Right atrium auricular region (tissue), 2 donors: ENCODE measurements around the gene CDK5RAP3. TPM values are rescaled to one million over a fixed set of nuclear protein-coding genes. Genes with fewer than 3 reads are reported as not detected.
A peak's percentile ranks its signal among the peaks of the same experiment; 100 is the strongest.

Source experiments
- DNase-seq: peaks from one replicate; pipeline ENCODE4 v3.0.0-alpha.2; 2019; ENCODE audit warnings: low spot score
- H3K27ac ChIP-seq, 2 donors: fragments of 200-600 bp; sonication (generic); 1 replicate in 1 of 2; 2 replicates in 1 of 2; pipeline ENCODE4 v1.5.1; 2016 to 2019
- H3K27me3 ChIP-seq, 2 donors: fragments of 200-600 bp; sonication (generic); one replicate each; pipeline versions ENCODE4 v1.5.1 to v1.6.0; 2017 to 2019
- H3K36me3 ChIP-seq: fragments of 200-600 bp; sonication (generic); one replicate; pipeline ENCODE4 v1.5.1; 2016
- H3K4me1 ChIP-seq, 2 donors: fragments of 200-600 bp; sonication (generic); one replicate each; pipeline versions ENCODE4 v1.5.1 to v1.6.0; 2017 to 2019
- H3K4me3 ChIP-seq, 2 donors: fragments of 200-600 bp; sonication (generic); 1 replicate in 1 of 2; 2 replicates in 1 of 2; pipeline ENCODE4 v1.5.1; 2017 to 2019; ENCODE audit warnings: mild to moderate bottlenecking in 1 of 2, moderate library complexity in 1 of 2
- H3K9me3 ChIP-seq, 2 donors: fragments of 200-600 bp; sonication (generic); one replicate each; pipeline ENCODE4 v1.5.1; 2019
- total RNA-seq, 2 donors: library from RNA; depleted of rRNA; stranded (reverse); fragments of >200 nt; gene quantifications; one replicate each; pipeline ENCODE4 v1.1.0, GENCODE V29; 2016
- TF ChIP-seq, protein P1 (sequence below), 2 donors: fragments of 200-600 bp; sonication (generic); IDR thresholded peaks; one replicate each; pipeline ENCODE4 v1.5.1; 2019; ENCODE audit warnings: antibody characterized with exemption in 2 of 2

Gene CDK5RAP3
- total RNA-seq, 2 donors from 2014 or later, result 37.9 to 45.4 TPM

DNA sequence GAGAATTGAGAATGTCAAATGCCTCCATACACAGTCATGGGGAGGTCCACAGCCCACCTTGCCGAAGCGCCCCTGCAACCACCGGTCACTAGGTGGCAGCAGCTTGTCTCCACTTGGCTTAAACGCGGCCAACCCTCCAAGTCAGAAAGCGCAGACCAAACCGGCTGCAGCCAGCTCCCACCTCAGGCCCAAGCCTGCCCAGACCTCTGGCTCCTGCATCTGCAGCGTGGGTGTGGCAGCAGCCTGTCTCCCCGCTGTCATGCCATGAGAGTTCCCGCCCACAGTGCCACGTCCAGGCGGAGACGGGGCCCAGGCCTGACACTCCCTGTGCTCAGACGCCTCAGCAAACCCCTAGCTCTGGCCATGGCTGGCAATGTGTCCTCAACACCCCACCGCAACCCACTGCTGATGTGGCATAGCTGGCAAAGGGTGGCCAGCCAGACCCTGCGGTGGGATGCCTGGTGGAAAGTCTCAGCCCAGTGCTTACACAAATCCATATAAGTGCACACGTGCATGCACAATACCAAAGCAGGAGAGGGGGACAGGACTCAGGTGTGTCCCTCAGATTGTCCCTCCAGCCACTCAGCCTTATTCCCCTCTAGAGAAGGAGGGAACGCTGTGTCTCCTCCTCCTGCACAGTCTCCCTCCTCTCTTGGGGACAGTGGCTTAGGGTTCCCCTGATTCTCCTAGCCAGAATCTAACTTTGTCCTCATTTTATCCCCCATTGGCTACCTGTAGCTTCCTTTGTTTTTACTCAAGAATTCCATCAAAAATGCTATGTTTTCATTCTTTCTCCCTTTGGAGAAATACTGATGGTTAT is 55.8 kb downstream of the CDK5RAP3 start:
- TF ChIP-seq, protein P1, sequence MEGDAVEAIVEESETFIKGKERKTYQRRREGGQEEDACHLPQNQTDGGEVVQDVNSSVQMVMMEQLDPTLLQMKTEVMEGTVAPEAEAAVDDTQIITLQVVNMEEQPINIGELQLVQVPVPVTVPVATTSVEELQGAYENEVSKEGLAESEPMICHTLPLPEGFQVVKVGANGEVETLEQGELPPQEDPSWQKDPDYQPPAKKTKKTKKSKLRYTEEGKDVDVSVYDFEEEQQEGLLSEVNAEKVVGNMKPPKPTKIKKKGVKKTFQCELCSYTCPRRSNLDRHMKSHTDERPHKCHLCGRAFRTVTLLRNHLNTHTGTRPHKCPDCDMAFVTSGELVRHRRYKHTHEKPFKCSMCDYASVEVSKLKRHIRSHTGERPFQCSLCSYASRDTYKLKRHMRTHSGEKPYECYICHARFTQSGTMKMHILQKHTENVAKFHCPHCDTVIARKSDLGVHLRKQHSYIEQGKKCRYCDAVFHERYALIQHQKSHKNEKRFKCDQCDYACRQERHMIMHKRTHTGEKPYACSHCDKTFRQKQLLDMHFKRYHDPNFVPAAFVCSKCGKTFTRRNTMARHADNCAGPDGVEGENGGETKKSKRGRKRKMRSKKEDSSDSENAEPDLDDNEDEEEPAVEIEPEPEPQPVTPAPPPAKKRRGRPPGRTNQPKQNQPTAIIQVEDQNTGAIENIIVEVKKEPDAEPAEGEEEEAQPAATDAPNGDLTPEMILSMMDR (IDR thresholded peaks at IDR 0.05), result peak; percentile 94 to 95
- no peak overlapping the region for H3K4me3 ChIP-seq
- peak; percentile 86 for DNase-seq

DNA sequence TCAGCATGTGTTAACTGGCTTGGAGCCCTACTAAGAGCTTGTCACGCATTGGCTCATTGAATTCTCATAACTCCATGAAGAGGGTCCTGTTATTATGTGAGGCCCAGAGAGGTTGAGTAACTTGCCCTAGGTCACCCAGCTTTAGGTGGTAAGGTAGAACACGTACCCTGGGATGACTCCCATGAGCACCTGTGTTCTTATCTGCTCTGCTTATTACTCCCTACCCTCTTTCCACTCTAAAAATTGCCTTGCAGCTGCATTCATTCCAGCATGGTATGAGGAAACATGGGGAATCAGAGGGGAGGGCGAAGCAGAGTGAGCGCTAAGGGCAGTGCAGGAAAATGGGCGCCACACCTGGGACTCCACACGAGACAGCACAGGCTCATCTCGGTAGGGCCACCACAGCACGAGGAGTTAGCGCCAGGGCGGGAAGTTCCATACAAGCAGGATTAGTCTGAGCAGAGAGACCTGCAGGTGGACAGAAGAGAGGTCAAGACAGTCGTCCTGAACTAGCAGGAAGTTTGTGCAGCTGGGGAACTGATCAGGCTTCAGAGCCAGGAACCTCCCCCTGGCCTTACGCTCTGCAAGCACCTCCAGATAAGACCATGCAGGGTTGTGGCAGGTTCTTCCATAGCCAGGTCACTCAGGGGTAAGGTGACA is 56.5 kb downstream of the CDK5RAP3 start:
- TF ChIP-seq, protein P1 (IDR thresholded peaks at IDR 0.05), result no peak
- peaks cover 0 to 48% of the 10 kb centered on the region in 2 donors for H3K4me1 ChIP-seq
- no peak overlapping the region for H3K27ac ChIP-seq

More for the DNA sequence above, 55.8 kb downstream of the CDK5RAP3 start:
- Histone ChIP-seq H3K4me1 (peaks cover 0 to 48% of the 10 kb centered on the region in 2 donors), H3K9me3 (no peaks in the 10 kb centered on the region), H3K36me3 (no peaks in the 10 kb centered on the region), H3K27ac (peak overlapping the region in 1 of 2 donors; percentile 12), H3K27me3 (no peaks in the 10 kb centered on the region)

DNA sequence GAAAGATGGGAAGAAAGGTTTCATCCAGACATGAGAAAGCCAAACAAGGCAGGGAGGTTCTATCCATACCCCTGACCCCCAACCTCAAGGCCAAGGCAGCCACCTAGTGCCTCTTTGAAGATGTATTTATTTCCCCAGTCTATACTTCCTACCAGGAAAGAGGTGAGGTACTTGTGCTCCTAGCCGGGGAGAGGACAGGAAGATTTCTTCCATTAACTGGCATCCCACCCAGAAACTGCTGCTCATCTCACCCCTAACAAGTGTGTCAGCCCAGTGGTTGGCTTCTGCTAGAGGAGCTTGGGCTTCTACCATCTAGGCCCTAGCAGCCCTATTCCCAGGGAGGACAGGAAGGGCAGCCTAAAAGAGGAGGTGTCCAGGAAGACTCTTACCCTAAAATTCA is 57.8 kb downstream of the CDK5RAP3 start:
- no peak for DNase-seq
- TF ChIP-seq, protein P1 (IDR thresholded peaks at IDR 0.05), result no peak
- H3K4me3 ChIP-seq, result no peak overlapping the region
- no peaks in the 10 kb centered on the region for H3K36me3 ChIP-seq
- no peak overlapping the region for H3K27ac ChIP-seq
- peaks cover 0 to 38% of the 10 kb centered on the region in 2 donors for H3K4me1 ChIP-seq
- H3K27me3 ChIP-seq, result no peaks in the 10 kb centered on the region
- H3K9me3 ChIP-seq, result no peaks in the 10 kb centered on the region

More for the DNA sequence above, 56.5 kb downstream of the CDK5RAP3 start:
- no peaks in the 10 kb centered on the region for H3K9me3 ChIP-seq
- H3K4me3 ChIP-seq, result no peak overlapping the region
- no peak for DNase-seq
- H3K27me3 ChIP-seq, result no peaks in the 10 kb centered on the region
- no peaks in the 10 kb centered on the region for H3K36me3 ChIP-seq

DNA sequence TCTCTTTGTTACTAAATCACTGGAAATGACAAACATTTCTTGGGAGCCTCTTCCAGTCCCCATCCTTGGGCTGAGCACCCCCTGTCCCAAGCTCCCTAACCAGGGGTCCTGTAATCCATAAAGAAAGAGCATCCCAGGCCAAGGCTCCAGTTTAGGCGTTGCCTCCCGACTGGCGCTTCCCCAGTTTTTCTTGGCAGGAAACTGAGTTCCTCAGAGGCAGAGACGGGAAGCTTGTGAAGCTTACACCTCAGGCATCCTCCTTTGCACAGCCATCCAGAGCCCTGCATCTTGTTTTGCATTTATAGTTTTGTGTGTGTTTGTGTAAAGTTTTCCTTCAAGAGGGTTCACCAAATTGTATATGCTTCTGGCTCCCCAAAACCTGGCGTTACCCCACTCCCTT is 59.6 kb downstream of the CDK5RAP3 start:
- no peak for DNase-seq
- TF ChIP-seq, protein P1 (IDR thresholded peaks at IDR 0.05), result no peak
- Histone ChIP-seq H3K27me3 (no peaks in the 10 kb centered on the region), H3K36me3 (no peaks in the 10 kb centered on the region), H3K9me3 (no peaks in the 10 kb centered on the region), H3K4me3 (no peak overlapping the region), H3K4me1 (peaks cover 0 to 24% of the 10 kb centered on the region in 2 donors), H3K27ac (no peak overlapping the region)

Other genes with a start within 250 kb of the CDK5RAP3 start
- gene TBX21, start 237.9 kb upstream of the CDK5RAP3 start, total RNA-seq, result under 1 TPM in 1 of 2 donors, not detected in 1; 0.39 TPM
- 1 to 10 TPM; 2.3 to 3.6 TPM for gene OSBPL7, start 149.3 kb upstream of the CDK5RAP3 start, total RNA-seq
- gene MRPL10, start 139.6 kb upstream of the CDK5RAP3 start, total RNA-seq, result 10 to 100 TPM; 51.8 to 61.3 TPM
- gene LRRC46, start 139.4 kb upstream of the CDK5RAP3 start, total RNA-seq, result under 1 TPM in 1 of 2 donors, not detected in 1; 0.59 TPM
- gene SCRN2, start 129.8 kb upstream of the CDK5RAP3 start, total RNA-seq, result 10 to 100 TPM; 28.5 to 37.1 TPM
- 1 to 10 TPM in 1 of 2 donors, not detected in 1; 2.7 TPM for gene SP6, start 120.0 kb upstream of the CDK5RAP3 start, total RNA-seq
- gene SP2, start 74.9 kb upstream of the CDK5RAP3 start, total RNA-seq, result 10 to 100 TPM; 11.7 to 12.8 TPM
- 10 to 100 TPM; 28.4 to 35.4 TPM for gene PNPO, start 29.5 kb upstream of the CDK5RAP3 start, total RNA-seq
- 1 to 10 TPM; 1.2 to 6.5 TPM for gene PRR15L, start 13.2 kb upstream of the CDK5RAP3 start, total RNA-seq
- gene COPZ2, start 66.7 kb downstream of the CDK5RAP3 start, total RNA-seq, result 10 to 100 TPM; 43.5 to 48.1 TPM
- 100 to 1,000 TPM; 271 to 418 TPM for gene NFE2L1, start 77.2 kb downstream of the CDK5RAP3 start, total RNA-seq
- gene CBX1, start 130.4 kb downstream of the CDK5RAP3 start, total RNA-seq, result 10 to 100 TPM; 18.3 to 22.1 TPM
- gene SNX11, start 136.7 kb downstream of the CDK5RAP3 start, total RNA-seq, result 1 to 10 TPM; 5.4 to 9.3 TPM